Right lobe of liver (tissue), 6 donors: ENCODE data around the gene CMPK1. TPM values are rescaled to one million over a fixed set of nuclear protein-coding genes. Genes with fewer than 3 reads are reported as not detected.

Experiments used
- ATAC-seq, 4 donors: fragments of 200-7000 bp; cut with Tn5 transposase; one replicate each; pipeline ENCODE4 v1.9.1; 2020; ENCODE audit warnings: mild to moderate bottlenecking in 4 of 4, moderate library complexity in 4 of 4
- DNase-seq, 3 donors: peaks; one replicate each; pipeline ENCODE4 v3.0.0-alpha.2; 2020
- H3K27ac ChIP-seq, 3 donors: fragments of 200-600 bp; one replicate each; pipeline ENCODE4 v1.8.0; 2022
- H3K27me3 ChIP-seq, 2 donors: fragments of 200-600 bp; one replicate each; pipeline ENCODE4 v1.8.0; 2022
- H3K36me3 ChIP-seq, 4 donors: fragments of 200-600 bp; sonication (generic) in 1 of 4; one replicate each; pipeline versions ENCODE4 v1.5.1 to v1.8.0; 2017 to 2022; ENCODE audit warnings: control low read depth in 1 of 4
- H3K4me1 ChIP-seq, 4 donors: fragments of 200-600 bp; sonication (generic) in 1 of 4; one replicate each; pipeline versions ENCODE4 v1.5.1 to v1.8.0; 2017 to 2022; ENCODE audit warnings: control low read depth in 1 of 4
- H3K4me3 ChIP-seq, 3 donors: fragments of 200-600 bp; one replicate each; pipeline ENCODE4 v1.8.0; 2022
- H3K9me3 ChIP-seq, 4 donors: fragments of 200-600 bp; sonication (generic) in 1 of 4; one replicate each; pipeline versions ENCODE4 v1.5.1 to v1.8.0; 2017 to 2022; ENCODE audit warnings: control low read depth in 1 of 4
- POLR2A ChIP-seq: fragments of 450-650 bp; IDR thresholded peaks from one replicate; pipeline ENCODE4 v1.6.1; 2017; ENCODE audit warnings: antibody characterized with exemption, mild to moderate bottlenecking
- WGBS: methylation state at CpG from one replicate; pipeline ENCODE4 v1.1.6; 2018; ENCODE audit warnings: low coverage, low lambda C conversion rate; ENCODE audit not compliant: insufficient coverage; ENCODE audit errors: missing lambda C conversion rate; 5-methylcytosine and 5-hydroxymethylcytosine counted together
- intact Hi-C, 2 donors: fragments of 100-400 bp; cut with DNase I; formaldehyde crosslinking; loops; one replicate each; pipeline versions ENCODE4 v1.11.2 to v1.14.1; 2022
- total RNA-seq, 6 experiments: library from RNA; depleted of rRNA in 2 of 6; stranded (reverse); fragments of >200 nt in 2 of 6; fragmentation: NEBNext Ultra II Directional in 3 of 6; extraction: Animal tissue kit (Norgen Biotek cat#: 25700) in 3 of 6; gene quantifications; one replicate each; pipeline versions ENCODE4 v1.1.0 to v1.2.4, GENCODE V29; 2016 to 2023
- TF ChIP-seq, protein P1 (sequence below), 4 donors: fragments of 200-600 bp in 3 of 4; fragments of 450-650 bp in 1 of 4; IDR thresholded peaks; one replicate each; pipeline versions ENCODE4 v1.5.1 to v1.8.0; 2016 to 2022; ENCODE audit warnings: antibody characterized with exemption in 4 of 4, mild to moderate bottlenecking in 2 of 4
- donor health status: DM: no; HTN: yes; CAD: no.
- donor health status: DM: no; HTN: no; CAD: no.
- donor health status: DM: no; HTN: no; CAD: no.
- donor health status: DM: no; HTN: yes; CAD: no.
- donor health status: DM: no; HTN: yes; CAD: no.

The CMPK1 gene
- total RNA-seq, 6 experiments from 2014 or later = 101 to 160 (median 133) TPM

GRCh38 chr1:47393141-47393540 is 59.6 kb downstream of the CMPK1 start:
- ATAC-seq (no peak), DNase-seq (no peak)
- H3K27me3 ChIP-seq = no peaks in the 10 kb centered on the region
- H3K4me3 ChIP-seq = no peak overlapping the region
- no peaks in the 10 kb centered on the region for H3K36me3 ChIP-seq
- H3K4me1 ChIP-seq = no peaks in the 10 kb centered on the region
- WGBS = 70% methylated on average over 4 of the region's 5 CpGs
- TF ChIP-seq, protein P1, sequence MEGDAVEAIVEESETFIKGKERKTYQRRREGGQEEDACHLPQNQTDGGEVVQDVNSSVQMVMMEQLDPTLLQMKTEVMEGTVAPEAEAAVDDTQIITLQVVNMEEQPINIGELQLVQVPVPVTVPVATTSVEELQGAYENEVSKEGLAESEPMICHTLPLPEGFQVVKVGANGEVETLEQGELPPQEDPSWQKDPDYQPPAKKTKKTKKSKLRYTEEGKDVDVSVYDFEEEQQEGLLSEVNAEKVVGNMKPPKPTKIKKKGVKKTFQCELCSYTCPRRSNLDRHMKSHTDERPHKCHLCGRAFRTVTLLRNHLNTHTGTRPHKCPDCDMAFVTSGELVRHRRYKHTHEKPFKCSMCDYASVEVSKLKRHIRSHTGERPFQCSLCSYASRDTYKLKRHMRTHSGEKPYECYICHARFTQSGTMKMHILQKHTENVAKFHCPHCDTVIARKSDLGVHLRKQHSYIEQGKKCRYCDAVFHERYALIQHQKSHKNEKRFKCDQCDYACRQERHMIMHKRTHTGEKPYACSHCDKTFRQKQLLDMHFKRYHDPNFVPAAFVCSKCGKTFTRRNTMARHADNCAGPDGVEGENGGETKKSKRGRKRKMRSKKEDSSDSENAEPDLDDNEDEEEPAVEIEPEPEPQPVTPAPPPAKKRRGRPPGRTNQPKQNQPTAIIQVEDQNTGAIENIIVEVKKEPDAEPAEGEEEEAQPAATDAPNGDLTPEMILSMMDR (IDR thresholded peaks at IDR 0.05) = no peak
- TF ChIP-seq POLR2A = no peak
- intact Hi-C loops = no loop called here
- H3K27ac ChIP-seq = no peak overlapping the region
- no peaks in the 10 kb centered on the region for H3K9me3 ChIP-seq

DNA sequence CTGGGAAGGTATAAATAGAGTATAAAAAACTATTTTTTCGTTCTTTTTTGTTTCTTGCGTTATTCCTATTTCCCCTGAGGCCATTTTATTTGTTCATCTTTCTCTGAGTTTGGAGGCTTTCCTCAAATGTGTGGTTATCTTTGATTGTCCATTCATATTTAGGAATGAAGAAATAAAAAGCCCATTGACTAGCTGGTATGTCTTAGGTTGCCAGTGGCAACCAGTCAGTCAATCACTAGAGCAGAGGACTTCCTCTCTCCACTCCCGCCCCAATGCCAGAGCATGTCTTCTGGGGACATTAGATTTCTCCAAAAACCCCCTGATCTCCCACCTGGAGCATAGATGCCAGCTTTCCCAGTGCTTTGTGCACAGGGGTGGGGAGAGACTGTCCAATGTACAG is 61.8 kb downstream of the CMPK1 start:
- WGBS = 79% methylated on average over 2 of the region's 3 CpGs
- Histone ChIP-seq H3K4me1 (no peaks in the 10 kb centered on the region), H3K27ac (no peak overlapping the region), H3K9me3 (no peaks in the 10 kb centered on the region), H3K4me3 (no peak overlapping the region), H3K36me3 (no peaks in the 10 kb centered on the region), H3K27me3 (no peaks in the 10 kb centered on the region)
- TF ChIP-seq POLR2A = no peak
- TF ChIP-seq, protein P1 (IDR thresholded peaks at IDR 0.05) = no peak
- DNase-seq = no peak
- intact Hi-C loops = no loop called here
- no peak for ATAC-seq

GRCh38 chr1:47396671-47397196 is 63.1 kb downstream of the CMPK1 start:
- Histone ChIP-seq H3K27ac (no peak overlapping the region), H3K27me3 (no peaks in the 10 kb centered on the region), H3K4me1 (no peaks in the 10 kb centered on the region), H3K4me3 (no peak overlapping the region), H3K9me3 (no peaks in the 10 kb centered on the region), H3K36me3 (no peaks in the 10 kb centered on the region)
- intact Hi-C loops = no loop called here
- DNase-seq (no peak), ATAC-seq (no peak)
- 90% methylated on average over 3 of the region's 6 CpGs for WGBS
- no peak for TF ChIP-seq POLR2A
- TF ChIP-seq, protein P1 (IDR thresholded peaks at IDR 0.05) = no peak

- TF ChIP-seq, protein P1 (IDR thresholded peaks at IDR 0.05) = no peak
- TF ChIP-seq POLR2A = no peak
- H3K27ac ChIP-seq = no peak overlapping the region
- H3K36me3 ChIP-seq = no peaks in the 10 kb centered on the region
- H3K4me3 ChIP-seq = no peak overlapping the region
- ATAC-seq = no peak
- intact Hi-C loops = no loop called here
- DNase-seq = no peak
- 81% methylated on average over 4 of the region's 4 CpGs for WGBS
- H3K4me1 ChIP-seq = no peaks in the 10 kb centered on the region
- H3K9me3 ChIP-seq = no peaks in the 10 kb centered on the region
- no peaks in the 10 kb centered on the region for H3K27me3 ChIP-seq
These were observed 65.7 kb downstream of the CMPK1 start for GRCh38 chr1:47399138-47399845.
